Measurements from ENCODE around the gene CASS4.
A peak's percentile ranks its signal among the peaks of the same experiment; 100 is the strongest.

DNA sequence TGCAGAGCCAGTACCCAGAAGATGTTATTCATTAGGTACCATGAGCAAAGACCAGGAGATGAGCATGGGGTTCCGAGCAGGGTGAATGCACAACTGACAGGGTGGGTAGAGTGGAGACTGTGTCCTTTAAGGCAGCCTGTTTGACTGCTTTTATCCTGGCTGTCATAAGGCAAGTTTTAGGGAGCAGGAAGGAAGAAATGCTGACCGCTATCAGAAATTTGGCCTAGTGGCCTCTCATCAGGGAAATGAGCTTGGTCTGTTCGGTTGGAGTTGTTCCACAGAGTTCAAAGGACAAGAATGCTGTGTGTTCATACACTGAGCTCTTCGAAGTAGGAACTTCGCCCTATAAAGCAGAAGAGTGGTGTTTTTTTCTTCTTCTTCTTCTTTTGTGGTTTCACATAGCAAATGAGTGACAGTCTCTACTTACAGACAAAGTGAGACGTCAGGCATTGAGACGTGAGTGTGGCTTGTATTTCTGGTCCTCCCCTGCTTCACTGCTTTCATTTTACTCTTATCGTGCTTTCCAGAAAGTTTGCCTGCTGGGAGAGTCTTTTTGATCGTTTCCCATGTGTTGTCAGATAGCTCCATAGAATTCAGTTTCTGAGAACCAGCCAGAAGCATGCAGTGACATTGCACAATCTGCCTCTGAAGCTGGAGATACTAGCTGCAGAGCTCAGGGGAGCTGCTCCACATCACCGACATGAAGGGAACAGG is at the start of gene CASS4:
- peak; percentile 53 for TF ChIP-seq POLR2A (IDR thresholded peaks at IDR 0.05)
- TF ChIP-seq, protein P1, sequence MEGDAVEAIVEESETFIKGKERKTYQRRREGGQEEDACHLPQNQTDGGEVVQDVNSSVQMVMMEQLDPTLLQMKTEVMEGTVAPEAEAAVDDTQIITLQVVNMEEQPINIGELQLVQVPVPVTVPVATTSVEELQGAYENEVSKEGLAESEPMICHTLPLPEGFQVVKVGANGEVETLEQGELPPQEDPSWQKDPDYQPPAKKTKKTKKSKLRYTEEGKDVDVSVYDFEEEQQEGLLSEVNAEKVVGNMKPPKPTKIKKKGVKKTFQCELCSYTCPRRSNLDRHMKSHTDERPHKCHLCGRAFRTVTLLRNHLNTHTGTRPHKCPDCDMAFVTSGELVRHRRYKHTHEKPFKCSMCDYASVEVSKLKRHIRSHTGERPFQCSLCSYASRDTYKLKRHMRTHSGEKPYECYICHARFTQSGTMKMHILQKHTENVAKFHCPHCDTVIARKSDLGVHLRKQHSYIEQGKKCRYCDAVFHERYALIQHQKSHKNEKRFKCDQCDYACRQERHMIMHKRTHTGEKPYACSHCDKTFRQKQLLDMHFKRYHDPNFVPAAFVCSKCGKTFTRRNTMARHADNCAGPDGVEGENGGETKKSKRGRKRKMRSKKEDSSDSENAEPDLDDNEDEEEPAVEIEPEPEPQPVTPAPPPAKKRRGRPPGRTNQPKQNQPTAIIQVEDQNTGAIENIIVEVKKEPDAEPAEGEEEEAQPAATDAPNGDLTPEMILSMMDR (IDR thresholded peaks at IDR 0.05) = no peak

Measured in right lobe of liver (tissue), 4 donors.